ENCODE measurements around the gene PPCDC.

The PPCDC gene

GRCh38 chr15:75019916-75020315, 3.5 kb upstream of the PPCDC start:
- no peak for DNase-seq

GRCh38 chr15:75021341-75021740, 2.0 kb upstream of the PPCDC start:
- DNase-seq = no peak

DNA sequence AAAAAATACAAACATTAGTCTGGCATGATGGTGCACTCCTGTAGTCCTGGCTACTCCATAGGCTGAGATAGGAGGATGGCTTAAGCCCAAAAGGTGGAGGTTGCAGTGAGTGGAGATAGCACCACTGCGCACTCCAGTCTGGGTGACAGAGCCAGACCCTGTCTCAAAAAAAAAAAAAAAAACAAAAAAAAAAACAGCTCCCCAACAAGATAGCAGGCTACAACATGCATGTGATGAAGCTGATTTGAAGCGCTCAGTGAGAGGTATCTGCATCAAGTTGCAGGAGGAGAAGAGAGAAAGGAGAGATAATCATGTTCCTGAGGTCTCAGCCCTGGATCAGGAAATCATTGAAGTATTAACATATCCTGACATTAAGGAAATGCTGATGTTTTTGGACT, 608 bp upstream of the PPCDC start:
- DNase-seq = no peak

- DNase-seq = no peak
Measured at GRCh38 chr15:75023872-75024636, 664 bp downstream of the PPCDC start.

- DNase-seq = no peak
Measured at GRCh38 chr15:75025107-75025506, 1.7 kb downstream of the PPCDC start.

GRCh38 chr15:75025548-75026260, 2.3 kb downstream of the PPCDC start:
- DNase-seq = no peak

- DNase-seq = no peak
Measured at GRCh38 chr15:75027551-75027950, 4.2 kb downstream of the PPCDC start.

- DNase-seq = no peak
Measured at GRCh38 chr15:75028991-75029377, 5.6 kb downstream of the PPCDC start.

GRCh38 chr15:75029378-75030022, 6.1 kb downstream of the PPCDC start:
- peak; percentile 74 for DNase-seq

GRCh38 chr15:75030023-75030413, 6.6 kb downstream of the PPCDC start:
- no peak for DNase-seq

- DNase-seq = no peak
Measured at GRCh38 chr15:75030424-75030823, 7.0 kb downstream of the PPCDC start.

DNA sequence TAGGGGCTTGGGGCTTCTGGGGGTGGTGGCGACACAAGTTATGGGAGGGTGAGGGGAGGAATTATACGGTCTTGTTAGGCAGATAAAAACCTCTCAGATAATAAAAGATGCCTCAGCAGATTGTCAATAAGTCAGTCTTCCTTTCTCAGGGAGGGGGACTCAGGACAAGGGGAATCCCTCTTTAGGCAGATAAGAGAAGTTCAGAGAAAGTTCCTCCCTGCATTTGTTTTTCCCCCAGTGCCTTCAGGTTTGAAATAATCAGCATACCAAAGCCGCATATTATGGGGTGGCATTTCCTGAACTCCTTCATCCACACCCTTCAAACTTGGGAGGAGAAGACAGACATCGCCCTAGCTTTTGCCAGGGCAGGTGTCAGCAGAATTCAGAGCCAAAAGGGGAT, 8.5 kb downstream of the PPCDC start:
- DNase-seq = no peak

- no peak for DNase-seq
Measured at GRCh38 chr15:75032395-75032794, 9.0 kb downstream of the PPCDC start.

- DNase-seq = no peak
Measured at GRCh38 chr15:75033809-75034208, 10.4 kb downstream of the PPCDC start.

DNA sequence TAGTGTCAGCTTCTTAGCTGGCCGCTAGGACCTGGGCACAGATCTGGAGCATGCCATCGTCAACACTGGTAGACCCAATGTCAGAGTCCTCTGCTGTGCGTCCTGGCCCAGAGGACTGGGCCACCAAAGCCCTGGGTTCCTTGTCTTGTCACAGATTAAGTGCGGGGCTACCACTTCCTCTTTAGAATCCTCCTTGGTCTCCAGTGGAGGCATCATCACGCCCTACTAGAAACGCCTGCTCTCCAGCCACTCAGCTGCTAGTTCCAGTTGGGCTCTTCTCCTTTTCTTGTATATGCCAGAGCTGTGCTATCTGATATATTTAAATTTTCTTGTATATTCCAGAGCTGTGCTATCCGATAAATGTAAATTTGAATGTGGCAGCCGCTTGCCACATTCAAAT, 11.2 kb downstream of the PPCDC start:
- no peak for DNase-seq

GRCh38 chr15:75036212-75036616, 12.8 kb downstream of the PPCDC start:
- DNase-seq = no peak

- no peak for DNase-seq
Measured at GRCh38 chr15:75037685-75038084, 14.3 kb downstream of the PPCDC start.

GRCh38 chr15:75038231-75038630, 14.8 kb downstream of the PPCDC start:
- DNase-seq = no peak

- peak; percentile 29 for DNase-seq
Measured at GRCh38 chr15:75042730-75043508, 19.5 kb downstream of the PPCDC start.

GRCh38 chr15:75043509-75044257, 20.3 kb downstream of the PPCDC start:
- DNase-seq = no peak

GRCh38 chr15:75044258-75044878, 21.0 kb downstream of the PPCDC start:
- DNase-seq = no peak
